CD4-positive, alpha-beta T cell treated with Interferon alpha-2 for 1 hour (primary cell): ENCODE data around the gene ARRB1.
A peak's percentile ranks its signal among the peaks of the same experiment; 100 is the strongest.
"Not testable (repeated sequence)": the region's sequence is repeated elsewhere in the genome, so short reads cannot be mapped to it uniquely, and the experiment has no call there.

ENCODE experiments used
- DNase-seq, 2 donors: peaks; one replicate each; pipeline ENCODE4 v3.0.0-alpha.2; 2020 to 2022

Gene ARRB1

DNA sequence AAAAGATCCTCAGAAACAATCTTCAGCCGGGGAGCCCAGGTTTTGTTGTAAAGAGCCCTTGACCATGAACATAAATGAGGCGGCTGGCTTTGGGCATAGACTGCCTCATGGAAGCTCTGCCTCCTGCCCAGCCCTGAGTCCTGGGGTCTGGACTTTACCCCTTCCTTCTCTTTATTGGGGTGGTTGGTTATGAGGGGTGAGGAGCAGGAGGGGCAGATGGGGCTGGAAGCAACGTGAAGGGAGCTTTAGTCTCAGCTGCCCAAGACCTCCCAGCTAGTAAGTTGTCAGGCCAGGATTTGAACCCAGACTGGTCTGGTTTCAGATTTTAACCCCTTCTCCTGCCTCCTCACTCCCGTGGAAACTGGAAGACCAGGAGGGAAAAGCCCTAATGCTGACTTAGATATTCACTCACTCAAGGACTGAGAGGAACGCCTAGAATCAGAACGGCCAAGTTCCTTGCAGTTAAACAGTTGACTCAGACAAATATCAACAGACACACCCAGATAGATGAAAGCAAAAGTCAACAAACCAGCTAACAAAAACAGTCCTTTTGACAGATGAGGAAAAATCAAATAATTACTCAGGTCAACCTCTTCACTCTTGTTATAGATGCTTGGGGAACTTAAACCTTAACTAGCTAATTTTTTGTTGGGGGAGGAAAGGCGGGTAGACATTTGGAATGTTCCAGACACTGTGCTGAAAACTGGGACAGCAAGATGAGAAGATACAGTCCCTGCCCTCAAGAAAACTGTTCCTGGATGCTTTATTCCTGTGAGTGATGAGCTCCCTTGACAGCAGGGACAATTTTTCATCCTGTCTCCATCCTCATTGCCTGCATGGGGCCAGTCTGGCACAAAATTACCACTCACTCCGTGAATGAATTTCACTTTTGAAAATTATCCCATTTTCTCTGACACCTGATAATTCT, 20.8 kb upstream of the ARRB1 start:
- no peak for DNase-seq

DNA sequence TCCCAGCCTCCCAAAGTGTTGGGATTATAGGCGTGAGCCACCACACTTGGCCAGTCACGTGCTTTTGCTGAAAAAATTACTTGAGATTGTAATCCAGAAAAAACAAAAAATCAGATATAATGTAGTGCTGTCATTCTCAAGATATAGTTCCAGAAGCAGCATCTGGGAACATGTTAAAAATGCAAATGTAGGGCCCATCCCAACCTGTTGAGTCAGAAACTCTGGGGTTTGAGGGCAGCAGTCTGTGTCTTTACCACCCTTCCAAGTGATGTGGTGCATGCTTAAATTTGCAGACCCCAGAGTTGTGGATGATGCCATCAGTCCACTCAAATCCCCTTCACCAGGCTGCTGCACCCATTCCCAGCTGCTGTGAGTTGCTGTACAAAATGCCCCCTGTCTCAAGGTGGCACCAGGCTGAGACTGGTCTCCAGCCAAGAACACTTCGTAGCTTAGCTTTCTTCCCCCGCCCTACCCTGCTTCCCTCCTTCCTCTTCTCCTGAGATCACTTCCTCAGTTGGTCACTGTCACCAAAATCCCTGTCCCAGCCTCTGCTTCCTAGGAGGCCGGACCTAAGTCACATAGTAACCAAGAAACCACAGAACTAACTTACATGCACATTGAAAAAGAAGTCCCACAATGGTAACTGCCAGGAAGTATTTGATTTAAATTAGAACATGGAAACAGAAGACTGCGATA, 18.2 kb upstream of the ARRB1 start:
- DNase-seq: no peak

DNA sequence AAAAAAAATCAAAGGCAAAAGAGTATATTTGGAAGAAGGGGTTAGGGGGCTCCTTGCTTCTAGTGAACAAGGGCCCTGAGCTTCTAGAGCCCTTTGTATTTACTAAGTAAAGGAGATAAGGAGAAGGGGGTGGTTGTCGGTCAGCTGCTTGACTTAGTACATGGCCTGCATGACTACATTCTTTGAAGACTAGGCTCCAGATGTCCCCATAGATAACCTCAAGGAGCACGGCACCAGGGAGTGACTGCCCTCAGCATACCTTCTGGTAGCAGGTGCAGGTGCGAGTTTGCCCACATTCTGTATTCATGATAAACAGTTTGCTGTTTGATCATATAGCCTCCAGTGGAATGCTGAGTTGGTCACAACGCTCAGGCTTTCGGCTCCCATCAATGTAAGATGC, 15.4 kb upstream of the ARRB1 start:
- DNase-seq: not testable (repeated sequence)

DNA sequence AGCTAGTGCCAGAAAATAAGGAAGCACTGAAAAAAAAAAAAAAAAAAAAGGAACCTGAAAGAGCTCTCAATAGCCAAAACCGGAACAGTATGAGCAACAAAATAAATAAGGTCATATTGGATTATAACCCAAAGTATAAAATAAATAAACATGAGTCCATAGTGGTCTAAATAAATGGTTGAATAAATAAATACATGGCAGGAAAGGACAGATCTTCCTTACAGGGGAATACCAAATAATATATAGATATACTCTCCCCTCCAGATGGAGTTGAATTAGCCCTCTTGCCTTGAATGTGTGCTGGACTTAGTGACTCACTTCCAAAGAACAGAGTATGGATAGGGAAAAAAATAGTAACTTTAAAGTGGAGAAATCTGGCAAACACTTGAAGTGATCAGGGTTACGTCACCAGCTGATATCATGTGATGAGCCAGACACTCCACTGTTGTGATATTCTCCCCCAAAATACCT, 14.3 kb upstream of the ARRB1 start:
- no peak for DNase-seq

DNA sequence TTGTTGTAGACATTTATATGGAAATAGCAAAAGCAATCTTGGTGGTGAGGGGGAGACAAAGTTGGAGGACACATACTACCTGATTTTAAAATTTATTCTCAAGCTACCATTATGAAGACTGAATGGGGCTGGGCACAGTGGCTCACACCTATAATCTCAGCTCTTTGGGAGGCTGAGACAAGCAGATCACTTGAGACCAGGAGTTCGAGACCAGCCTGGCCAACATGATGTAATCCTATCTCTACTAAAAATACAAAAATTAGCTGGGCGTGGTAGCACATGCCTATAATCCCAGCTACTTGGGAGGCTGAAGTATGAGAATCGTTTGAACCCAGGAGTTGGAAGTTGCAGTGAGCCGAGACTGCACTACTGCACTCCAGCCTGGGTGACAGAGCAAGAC, 10.8 kb upstream of the ARRB1 start:
- DNase-seq: not testable (repeated sequence)

DNA sequence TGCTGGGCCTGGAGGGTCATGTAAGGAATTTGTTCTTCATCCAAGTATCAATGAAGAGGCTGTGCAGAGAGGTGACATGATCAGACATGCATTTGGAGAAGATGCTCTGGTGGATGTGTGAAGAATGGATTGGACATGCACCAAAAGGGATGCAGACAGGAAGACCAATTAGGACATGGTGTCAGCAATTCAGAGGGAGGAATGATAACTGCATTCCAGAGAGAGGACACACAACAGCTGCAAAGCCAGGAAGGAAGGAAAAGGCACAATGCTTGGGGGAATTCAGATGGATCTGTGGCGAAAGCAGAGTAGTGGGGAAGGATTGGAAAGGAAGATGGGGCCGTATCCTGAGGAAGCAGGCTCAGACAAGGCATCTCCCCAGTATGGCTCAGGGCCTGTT, 5.2 kb upstream of the ARRB1 start:
- DNase-seq: no peak

DNA sequence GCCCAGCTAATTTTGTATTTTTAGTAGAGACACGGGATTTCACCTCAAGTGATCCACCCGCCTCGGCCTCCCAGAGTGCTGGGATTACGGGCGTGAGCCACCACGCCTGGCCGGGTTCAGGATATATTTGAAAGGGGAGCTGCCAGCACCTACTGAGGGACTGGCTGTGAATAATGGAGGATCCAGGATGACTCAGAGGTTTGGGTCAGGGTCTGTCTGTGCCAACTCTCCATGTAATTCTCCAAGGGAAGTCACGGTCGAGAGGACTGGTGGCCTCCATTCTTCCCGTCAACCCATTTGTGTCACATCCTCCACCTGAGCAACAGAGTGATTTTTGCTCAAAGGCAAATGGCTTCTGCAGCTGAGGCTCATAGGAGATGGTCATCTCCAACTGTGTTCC, 3.6 kb upstream of the ARRB1 start:
- DNase-seq: no peak

DNA sequence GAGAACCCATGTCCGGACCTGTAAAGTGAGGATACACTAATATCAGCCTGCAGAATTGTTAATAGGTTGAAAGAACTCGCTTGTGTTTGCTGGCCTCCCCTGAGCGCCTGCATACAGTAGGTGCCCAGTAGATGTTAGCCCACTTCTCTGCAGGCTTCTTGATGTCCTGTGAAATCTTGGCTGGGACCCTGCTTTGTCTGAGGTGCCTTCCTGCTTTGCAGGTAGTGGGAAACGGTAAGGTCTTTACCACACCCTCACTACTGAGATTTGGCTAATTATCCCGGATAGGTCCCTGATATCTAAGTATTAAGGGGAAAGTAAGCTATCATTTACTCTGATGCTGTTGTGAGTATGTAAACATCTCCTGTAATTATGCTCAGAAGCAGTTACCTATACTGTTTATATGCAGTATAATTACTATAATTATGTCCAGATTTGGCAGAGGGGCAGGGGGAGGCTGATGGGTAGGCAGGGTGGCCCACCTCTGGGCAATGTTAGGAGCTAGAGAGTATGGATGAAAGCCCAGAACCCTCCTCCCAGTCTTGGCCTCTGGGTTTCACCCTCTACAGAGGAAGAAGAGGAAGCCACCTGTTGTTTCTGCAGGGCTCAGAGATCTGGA, 1.2 kb upstream of the ARRB1 start:
- no peak for DNase-seq

DNA sequence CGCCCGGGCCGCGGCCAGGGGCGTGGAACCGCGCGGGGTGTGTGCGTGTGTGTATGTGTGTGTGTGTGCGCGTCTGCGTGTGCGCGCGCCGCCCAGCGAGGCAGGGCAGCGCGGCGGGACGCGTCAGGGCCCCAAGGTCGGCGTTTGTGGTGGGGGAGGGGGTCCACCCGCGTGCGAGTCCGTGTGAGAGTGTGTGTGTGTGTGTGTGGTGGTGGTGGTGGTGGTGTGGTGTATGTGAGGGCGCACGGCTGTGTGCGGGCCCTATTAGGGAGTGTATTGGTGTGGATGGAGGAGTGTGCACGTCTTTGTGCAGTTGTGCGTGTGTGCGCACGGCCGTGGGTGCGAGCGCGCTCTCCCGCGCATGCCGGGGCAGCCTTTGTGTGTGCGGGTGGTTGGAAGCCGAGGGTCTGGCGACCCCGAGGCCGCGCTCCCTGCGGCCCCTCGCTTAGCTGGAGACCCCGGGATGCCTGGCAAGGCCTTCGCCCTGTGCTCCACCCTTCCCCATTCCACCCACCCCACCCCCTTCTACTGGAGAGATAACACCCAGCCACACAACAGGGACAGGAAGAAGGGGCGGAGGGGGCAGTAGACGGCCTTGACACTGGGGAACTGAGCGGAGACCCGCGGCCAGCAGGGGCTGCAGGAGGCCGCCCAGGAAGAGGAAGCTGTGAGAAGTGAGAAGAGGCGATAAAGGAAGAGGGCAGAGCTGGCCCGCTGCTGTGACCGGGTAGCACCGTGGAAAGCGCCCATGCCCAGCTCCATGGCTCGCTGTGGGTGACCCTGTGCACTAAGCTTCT, 528 bp upstream of the ARRB1 start:
- peak; percentile 53 to 78 for DNase-seq

DNA sequence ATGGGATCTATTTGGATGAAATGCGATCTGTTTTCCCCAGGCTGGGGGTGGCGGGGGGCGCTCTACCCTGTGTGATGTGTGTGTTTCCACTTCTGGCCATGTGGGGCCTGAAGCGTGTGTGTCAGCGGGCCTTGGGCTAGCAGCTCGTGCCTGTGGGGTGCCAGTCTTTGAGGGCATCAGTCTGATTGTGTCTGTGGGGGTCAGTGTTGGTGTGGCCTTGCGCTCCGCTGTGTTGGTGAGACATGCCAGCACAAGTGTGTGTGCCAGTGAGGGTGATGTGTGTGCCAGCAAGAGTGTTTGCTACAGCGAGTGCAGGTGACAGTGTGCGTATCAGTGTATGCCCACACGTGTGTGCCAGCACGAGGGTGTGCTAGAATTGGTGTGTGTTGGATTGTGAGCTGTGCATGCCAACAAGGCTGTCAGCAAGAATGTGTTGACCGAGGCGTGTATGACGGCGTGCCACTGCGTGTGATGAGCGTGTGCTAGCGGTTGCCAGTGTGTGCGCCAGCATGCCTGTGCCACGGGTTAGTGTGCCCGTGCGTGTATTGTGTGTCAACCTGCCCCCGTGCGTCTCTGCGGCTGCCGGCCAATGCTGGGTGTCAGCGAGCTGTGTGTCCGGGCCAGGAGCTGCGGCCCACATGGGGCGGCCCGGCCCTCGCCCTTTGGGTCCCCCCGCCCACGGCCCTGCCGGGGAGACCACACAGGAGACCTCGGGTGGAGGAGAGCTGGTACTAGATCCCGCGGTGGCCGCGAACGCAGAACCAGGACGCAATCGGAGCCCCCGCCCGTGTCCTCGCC, 519 bp downstream of the ARRB1 start:
- DNase-seq: peak; percentile 24 to 45

DNA sequence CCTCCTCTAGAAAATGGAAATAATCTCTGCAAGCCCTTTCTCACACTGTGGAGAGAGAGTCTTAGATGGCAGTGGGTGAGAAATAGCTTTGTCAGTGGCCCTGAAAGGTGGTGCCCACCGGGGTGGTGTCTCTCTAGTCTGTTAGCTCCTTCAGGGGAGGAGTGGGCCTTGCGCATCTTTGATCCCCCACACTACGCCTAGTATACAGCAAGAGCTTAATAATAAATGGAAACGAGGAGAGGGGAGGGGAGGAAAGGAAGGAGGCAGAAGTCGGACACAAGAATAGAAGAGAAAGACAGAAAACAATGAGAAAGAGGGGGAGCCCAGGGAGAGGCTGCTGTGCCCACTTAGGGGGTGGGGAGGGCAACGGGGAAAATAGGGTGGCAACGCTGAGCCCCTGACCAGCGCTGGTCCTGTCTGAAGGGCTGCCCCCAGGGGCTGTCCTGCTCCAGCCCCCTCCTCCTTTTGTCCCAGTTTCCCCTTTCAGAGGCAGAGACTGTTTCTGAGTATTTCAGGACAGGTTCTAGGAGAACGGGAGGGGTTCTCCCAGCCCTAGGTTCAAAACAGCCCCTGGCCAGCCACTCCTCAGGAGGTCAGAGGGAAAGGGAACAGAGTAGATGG, 1.2 kb downstream of the ARRB1 start:
- no peak for DNase-seq

DNA sequence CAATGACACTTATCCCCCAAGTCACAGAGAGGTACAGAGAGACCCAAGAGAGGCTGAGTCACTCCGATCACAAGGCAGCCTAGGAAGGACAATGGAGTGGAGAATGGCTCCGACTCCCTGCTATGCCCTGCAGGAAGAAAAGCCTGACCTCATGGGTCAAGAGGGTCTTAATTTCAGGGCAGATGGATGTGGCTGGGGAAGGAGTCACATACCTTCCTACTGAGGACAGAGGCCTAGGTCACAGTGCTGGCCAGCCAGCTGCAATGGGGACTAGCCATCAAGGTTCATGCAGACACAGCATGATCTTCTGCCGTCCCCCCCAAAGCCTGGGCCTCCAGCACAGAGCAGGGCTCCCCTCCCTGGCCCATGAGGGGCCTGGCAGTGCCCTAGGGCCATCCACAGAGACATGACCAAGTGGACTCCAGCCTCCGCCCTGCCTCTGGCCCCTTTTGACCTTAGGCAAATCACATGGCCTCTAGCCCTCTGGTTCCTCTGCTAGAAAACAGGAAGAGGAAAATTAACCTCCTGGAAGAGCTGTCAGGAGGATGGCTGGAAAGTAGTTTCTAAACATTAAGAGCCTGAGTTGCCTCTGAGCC, 1.8 kb downstream of the ARRB1 start:
- peak in 1 of 2 donors; percentile 20 for DNase-seq

DNA sequence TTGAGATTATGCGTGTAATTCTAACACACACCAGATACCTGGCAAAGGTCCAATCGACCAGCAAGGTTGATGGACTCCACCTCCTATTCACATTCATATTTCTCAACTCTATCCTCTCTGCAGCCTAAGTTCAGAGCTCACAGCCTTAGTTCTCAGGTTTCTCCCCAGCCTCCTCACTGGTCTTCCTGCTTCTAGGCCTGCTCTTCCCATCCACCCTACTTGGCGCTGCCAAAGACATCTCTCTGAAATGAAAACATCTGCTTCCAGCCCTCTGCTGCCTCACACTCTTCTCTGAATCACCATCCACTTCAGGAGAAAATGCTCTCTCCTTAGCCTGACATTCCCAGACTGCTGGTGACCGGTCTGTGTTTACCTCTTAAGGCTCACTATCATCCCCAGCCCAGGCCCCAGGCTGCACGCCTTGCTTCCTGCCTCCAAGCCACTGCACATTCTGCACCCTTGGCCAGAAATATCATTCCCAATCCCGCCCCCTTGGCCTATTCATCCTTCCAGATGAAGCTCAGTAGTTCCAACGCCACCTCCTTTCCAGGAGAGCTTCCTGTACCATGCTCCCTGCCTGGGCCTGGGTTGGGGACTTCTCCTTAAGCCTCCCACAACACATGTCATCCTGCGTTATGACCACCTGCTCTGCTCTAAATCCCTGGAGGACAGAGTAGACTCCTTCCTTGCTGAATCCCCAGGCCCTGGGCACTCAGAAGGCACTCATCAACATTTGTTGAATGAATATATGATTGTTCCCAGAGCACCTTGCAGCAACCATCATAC, 3.5 kb downstream of the ARRB1 start:
- DNase-seq: no peak

DNA sequence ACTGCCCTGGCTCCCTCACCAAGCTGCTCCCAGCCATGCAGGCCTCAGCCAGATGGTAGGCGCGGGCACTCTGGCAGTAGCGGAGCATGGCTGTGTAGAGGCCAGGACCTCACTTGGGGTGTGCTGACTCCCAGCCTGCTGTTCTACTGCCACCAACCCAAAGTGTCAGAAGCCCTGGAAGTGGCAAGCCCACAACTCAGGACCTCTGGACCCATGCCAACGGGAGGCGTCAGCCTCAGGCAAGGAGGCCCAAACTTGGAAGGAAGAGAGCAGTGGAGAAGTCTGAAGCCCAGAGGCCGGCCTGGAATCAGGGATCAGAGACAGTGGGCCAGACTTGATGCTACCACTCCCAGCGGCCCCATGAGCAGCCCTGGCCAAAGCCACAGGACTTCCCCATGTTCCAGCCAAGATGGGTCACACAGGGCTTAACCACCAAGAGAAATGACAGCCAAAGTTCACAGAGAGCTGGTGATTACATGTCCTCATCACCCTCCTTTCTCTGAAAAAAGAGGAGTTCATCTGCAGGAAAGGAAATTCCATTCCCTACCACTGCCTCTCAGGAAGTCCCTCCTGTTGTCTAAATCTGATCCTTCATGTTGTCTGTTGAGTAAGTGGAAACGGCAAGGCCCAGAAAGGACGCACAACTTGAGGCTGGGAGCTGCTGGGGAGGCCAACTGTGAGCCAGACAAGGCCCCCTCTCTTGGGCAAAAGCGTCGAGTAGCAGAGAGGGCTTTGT, 4.4 kb downstream of the ARRB1 start:
- no peak for DNase-seq

DNA sequence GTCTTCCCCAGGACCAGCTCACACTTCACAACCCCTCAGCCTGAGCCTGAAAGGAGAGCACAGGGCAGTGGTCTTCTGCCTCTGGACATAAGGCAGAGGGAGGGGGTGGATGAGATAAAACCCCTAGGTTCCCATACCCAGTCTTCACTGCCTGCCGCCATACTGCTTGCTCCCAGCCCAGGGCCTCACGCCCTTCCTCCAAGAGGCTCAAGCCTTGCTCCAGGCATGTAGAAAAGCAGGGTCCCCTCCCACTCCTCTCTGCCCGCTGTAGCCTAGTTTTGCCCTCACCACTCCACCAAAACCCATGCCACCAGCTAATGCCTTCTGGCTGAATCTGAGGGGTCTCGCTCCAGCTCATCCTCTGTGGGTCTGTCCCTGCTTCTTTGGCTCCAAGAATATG, 5.2 kb downstream of the ARRB1 start:
- no peak for DNase-seq

DNA sequence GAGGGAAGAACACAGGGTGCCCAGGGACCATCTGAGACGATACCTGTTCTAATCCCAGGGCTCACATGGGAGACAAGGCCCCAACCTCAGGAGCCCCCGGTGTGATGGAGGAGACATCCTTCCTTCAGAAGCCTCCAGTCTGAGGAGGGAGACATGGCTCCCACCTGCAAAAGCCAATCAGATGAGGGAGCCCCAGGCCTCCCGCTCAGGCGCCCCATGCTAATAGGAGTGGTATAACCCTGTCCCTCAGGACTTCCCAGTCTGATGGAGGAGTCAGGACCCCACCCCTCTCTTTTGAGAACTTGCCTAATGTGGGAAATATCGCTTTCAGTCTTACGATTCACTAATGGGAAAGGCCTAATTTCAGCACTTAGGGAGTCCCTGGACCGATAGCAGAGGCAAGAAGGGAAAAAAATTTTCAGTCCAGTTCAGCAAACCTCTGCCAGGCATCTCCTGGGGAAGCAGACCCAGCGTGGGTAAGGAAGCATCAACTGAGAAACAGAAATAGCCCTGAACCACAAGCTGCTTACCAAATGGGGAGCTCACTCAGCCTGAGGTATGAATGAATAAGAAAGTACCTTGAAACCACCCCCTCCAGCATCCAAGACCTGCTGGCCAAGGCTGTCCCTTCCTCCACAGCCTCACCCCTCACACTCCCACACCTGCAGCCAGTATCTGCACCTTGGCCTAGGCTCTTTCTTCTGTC, 5.9 kb downstream of the ARRB1 start:
- DNase-seq: no peak

DNA sequence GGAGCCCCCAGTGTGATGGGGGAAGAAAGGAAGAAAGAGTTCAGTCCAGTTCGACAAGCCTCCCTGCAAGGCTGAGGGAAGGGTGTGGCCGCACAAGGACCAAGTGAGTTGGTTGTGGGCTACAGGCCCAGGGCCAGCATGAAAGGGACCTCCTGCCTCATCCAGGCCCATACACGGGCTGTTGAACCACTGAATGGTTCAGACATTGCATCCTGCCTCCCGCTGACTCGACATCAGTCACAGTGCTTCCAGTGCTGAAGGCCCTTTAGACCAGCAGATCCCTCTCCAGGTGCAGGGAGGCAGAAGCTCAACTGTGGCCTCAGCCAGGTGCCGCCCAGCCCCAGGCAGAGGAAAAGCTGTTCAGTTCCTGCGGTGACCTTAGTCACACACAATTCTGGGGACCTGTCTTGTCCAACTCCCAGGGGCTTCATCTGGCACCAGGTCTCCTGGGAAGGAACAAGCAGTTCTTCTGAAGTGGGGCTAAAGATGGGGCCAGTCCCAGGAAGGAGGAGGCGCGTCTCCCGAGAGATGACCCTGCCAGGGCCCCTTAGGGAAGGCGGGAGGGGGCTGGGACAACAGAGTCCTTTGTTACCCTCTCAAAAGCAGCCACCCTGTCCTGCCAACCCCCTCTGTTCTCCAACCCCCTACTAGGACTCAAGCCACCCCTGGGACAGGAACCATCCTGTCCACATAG, 6.6 kb downstream of the ARRB1 start:
- no peak for DNase-seq

DNA sequence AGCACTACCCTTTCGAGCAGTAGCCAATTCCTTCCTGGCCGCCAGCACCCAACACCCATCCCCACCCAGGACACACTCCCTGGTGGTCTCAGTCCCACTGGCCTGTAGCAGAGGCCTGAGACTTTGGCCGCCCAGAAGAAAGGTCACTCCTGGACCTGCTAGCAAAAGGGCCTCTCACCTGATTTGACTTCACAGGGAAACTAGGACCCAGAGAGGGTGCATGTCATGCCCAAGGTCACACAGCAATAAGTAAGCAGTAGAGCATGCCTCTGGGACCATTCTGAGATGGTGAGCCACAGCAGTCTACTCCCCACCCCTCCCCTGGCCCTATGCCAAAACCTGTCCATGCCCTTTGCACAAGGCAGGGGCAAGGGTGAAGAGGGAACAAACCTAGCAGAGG, 7.3 kb downstream of the ARRB1 start:
- no peak for DNase-seq
